ENCODE measurements around the gene UGT1A4. TPM values are rescaled to one million over a fixed set of nuclear protein-coding genes. Genes with fewer than 3 reads are reported as not detected.

UGT1A4 gene
- total RNA-seq = 0.33 and 0.39 TPM in 2 replicates

GRCh38 chr2:233718552-233718951, at the start of gene UGT1A4:
UGT1A4 (plus strand) TSS chr2:233718736; CDS start chr2:233718821, 85 bp downstream.

GRCh38 chr2:233671290-233672161, 47.0 kb upstream of the UGT1A4 start, which contains the start of gene UGT1A9:
UGT1A9 (plus strand) TSS chr2:233671898; CDS start chr2:233671935, 37 bp downstream.

GRCh38 chr2:233681521-233682099, 36.9 kb upstream of the UGT1A4 start, which contains the start of gene UGT1A7:
UGT1A7 (plus strand) TSS chr2:233681901; CDS start chr2:233681938, 37 bp downstream.

GRCh38 chr2:233692648-233693047, 25.9 kb upstream of the UGT1A4 start, which contains the start of gene UGT1A6:
UGT1A6 (plus strand) TSS chr2:233692890; CDS start chr2:233693005, 115 bp downstream.

GRCh38 chr2:233712611-233713261, 5.8 kb upstream of the UGT1A4 start, which contains the start of gene UGT1A5:
UGT1A5 (plus strand) TSS chr2:233712907; CDS start chr2:233712992, 85 bp downstream.

GRCh38 chr2:233728723-233729301, 10.3 kb downstream of the UGT1A4 start, which contains the start of gene UGT1A3:
UGT1A3 (plus strand) TSS chr2:233729042; CDS start chr2:233729127, 85 bp downstream.

GRCh38 chr2:233760043-233760442, 41.5 kb downstream of the UGT1A4 start, which contains the start of gene UGT1A1:
UGT1A1 (plus strand) TSS chr2:233760270; CDS start chr2:233760288, 18 bp downstream.

GRCh38 chr2:233778030-233778429, 59.5 kb downstream of the UGT1A4 start, which contains the start of gene MROH2A:
MROH2A (plus strand) TSS chr2:233778330; CDS start chr2:233779359, 1,029 bp downstream.

Other genes starting within 250 kb of the UGT1A4 start
- 44.0 and 47.7 TPM in 2 replicates for gene USP40, start 152.0 kb upstream of the UGT1A4 start, total RNA-seq
- gene UGT1A8, start 101.1 kb upstream of the UGT1A4 start, total RNA-seq = not detected in 2 replicates
- gene UGT1A10, start 82.3 kb upstream of the UGT1A4 start, total RNA-seq = not detected in 2 replicates
- gene UGT1A9, start 46.8 kb upstream of the UGT1A4 start, total RNA-seq = not detected in 2 replicates
- 0.33 and 0.39 TPM in 2 replicates for gene UGT1A7, start 36.8 kb upstream of the UGT1A4 start, total RNA-seq
- 0.79 and 6.9 TPM in 2 replicates for gene UGT1A6, start 25.8 kb upstream of the UGT1A4 start, total RNA-seq
- gene UGT1A5, start 5.8 kb upstream of the UGT1A4 start, total RNA-seq = 0.22 TPM in 1 of 2 replicates, not detected in the other
- 0.43 TPM in 1 of 2 replicates, not detected in the other for gene UGT1A3, start 10.3 kb downstream of the UGT1A4 start, total RNA-seq
- 0.22 TPM in 1 of 2 replicates, not detected in the other for gene UGT1A1, start 41.5 kb downstream of the UGT1A4 start, total RNA-seq
- not detected in 2 replicates for gene MROH2A, start 59.6 kb downstream of the UGT1A4 start, total RNA-seq
- gene HJURP, start 135.8 kb downstream of the UGT1A4 start, total RNA-seq = 7.1 and 7.9 TPM in 2 replicates
- gene TRPM8, start 198.6 kb downstream of the UGT1A4 start, total RNA-seq = not detected in 2 replicates

Measured in placental epithelial cell (primary cell).